Colonic mucosa (tissue), 4 donors: ENCODE measurements around the gene AMH. TPM values are rescaled to one million over a fixed set of nuclear protein-coding genes. Genes with fewer than 3 reads are reported as not detected.

Source experiments
- DNase-seq: peaks from one replicate; pipeline ENCODE4 v3.0.0-alpha.2; 2020
- H3K27ac ChIP-seq: fragments of 200-600 bp; one replicate; pipeline ENCODE4 v1.8.0; 2021
- H3K27me3 ChIP-seq: fragments of 200-600 bp; one replicate; pipeline ENCODE4 v1.8.0; 2021
- H3K36me3 ChIP-seq: fragments of 200-600 bp; one replicate; pipeline ENCODE4 v1.8.0; 2021
- H3K4me1 ChIP-seq: fragments of 200-600 bp; one replicate; pipeline ENCODE4 v1.8.0; 2021; ENCODE audit warnings: mild to moderate bottlenecking
- H3K4me3 ChIP-seq: fragments of 200-600 bp; one replicate; pipeline ENCODE4 v1.8.0; 2021
- H3K9ac ChIP-seq, 2 donors: one replicate each; pipeline ENCODE4 v1.7.0; 2013; ENCODE audit warnings: control low read depth in 2 of 2, low read depth in 2 of 2, low read length in 2 of 2
- H3K9me3 ChIP-seq: fragments of 200-600 bp; one replicate; pipeline ENCODE4 v1.8.0; 2021
- CTCF ChIP-seq: fragments of 200-600 bp; IDR thresholded peaks from one replicate; pipeline ENCODE4 v1.8.0; 2022; ENCODE audit warnings: antibody characterized with exemption, mild to moderate bottlenecking
- intact Hi-C: fragments of 100-400 bp; cut with DNase I; formaldehyde crosslinking; loops from one replicate; pipeline ENCODE4 v1.14.1; 2022
- total RNA-seq, 2 donors: library from RNA; stranded (reverse); fragmentation: NEBNext Ultra II Directional in 1 of 2; extraction: Animal tissue kit (Norgen Biotek cat#: 25700) in 1 of 2; gene quantifications; one replicate each; pipeline ENCODE4 v1.2.1, GENCODE V29; 2021
- donor health status: healthy.
- donor health status: DM: no; HTN: no; CAD: no.
- donor health status: DM: no; HTN: no; CAD: no.

The AMH gene
- total RNA-seq, 2 donors from 2014 or later, result 0.90 to 5.1 TPM

DNA sequence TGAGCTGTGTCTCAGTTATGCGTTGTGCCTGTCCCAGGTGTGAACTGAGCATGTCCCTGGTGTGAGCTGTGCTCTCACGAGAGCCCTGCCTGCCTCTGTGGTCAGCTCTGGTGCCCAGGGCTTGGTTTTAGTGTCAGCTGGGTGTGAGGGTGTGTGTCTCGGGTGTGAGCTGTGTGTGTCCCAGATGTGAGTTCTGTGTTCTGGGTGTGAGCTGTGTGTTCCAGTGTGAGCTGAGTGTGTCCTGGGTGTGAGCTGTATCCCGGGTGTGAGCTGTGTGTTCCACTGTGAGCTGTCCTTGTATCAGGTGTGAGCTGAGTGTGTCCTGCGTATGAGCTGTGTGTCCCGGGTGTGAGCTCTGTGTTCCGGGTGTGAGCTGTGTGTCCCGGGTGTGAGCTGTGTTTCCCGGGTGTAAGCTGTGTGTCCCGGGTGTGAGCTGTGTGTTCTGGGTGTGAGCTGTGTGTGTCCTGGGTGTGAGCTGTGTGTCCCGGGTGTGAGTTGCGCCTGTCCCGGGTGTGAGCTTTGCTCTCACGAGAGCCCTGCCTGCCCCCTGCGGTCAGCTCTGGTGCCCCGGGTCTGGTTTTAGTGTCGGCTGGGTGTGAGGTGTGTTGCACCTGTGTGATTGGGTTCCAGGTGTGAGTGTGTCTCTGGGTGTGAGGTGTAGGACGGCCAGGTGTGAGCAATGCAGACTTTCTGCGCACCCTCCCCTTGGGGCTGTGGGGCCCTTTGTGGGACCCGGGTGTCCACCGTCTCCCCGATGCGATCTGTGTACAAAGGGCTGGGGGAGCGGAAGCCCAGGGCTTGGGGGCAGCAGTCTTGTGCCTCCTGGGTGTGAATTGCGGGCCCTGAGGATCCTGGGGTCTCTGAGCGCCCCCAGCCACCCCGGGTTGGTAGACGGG, 39.9 kb downstream of the AMH start:
- H3K9ac ChIP-seq, result peak overlapping the region in 1 of 2 donors; percentile 34
- H3K27ac ChIP-seq, result peak overlapping the region; percentile 22
- no peak for TF ChIP-seq CTCF
- no peaks in the 10 kb centered on the region for H3K9me3 ChIP-seq
- H3K4me1 ChIP-seq, result peaks cover 11% of the 10 kb centered on the region
- H3K36me3 ChIP-seq, result no peaks in the 10 kb centered on the region
- no peak overlapping the region for H3K4me3 ChIP-seq
- H3K27me3 ChIP-seq, result peaks cover 34% of the 10 kb centered on the region
- intact Hi-C loops, result no loop called here
- DNase-seq, result no peak

DNA sequence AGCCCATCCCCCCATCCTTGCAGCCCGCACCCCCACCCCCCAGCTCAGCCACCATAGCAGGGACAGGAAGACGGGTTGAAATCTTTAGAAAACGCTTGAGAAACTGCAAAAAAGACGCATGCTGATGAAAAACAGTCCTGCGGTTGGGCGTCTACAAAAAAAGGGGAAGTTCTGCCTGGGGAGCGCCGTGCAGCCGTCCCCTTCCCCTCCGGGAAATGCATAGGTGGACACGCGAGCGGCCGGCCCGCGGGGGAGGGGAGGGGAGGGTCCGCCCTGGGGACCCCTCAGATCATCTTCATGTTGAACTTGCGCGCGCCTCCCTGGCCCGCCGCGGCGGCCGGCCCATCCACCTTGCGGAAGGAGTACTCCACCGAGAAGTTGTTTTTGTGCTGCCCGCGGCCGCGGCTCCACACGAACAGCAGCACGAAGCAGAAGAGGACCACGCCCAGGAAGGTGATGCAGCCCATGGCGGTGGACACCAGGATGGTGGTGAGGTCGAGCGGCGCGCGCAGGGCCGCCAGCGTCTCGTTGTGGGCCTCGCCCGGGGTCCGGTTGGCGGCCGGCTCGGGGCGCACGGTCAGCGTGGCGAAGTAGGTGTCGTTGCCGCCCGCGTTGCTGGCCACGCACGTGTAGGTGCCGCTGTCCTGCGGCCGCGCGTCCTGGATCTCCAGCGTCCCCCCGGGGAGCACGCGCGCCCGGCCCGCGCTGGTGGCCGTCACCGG, 40.8 kb downstream of the AMH start:
- Histone ChIP-seq H3K9me3 (no peaks in the 10 kb centered on the region), H3K27me3 (peaks cover 34% of the 10 kb centered on the region), H3K27ac (peak overlapping the region; percentile 22), H3K4me1 (peaks cover 11% of the 10 kb centered on the region), H3K9ac (peak overlapping the region; percentile 34 to 60), H3K36me3 (no peaks in the 10 kb centered on the region), H3K4me3 (peak overlapping the region; percentile 25)
- intact Hi-C loops, result no loop called here
- TF ChIP-seq CTCF, result no peak
- peak; percentile 25 for DNase-seq

DNA sequence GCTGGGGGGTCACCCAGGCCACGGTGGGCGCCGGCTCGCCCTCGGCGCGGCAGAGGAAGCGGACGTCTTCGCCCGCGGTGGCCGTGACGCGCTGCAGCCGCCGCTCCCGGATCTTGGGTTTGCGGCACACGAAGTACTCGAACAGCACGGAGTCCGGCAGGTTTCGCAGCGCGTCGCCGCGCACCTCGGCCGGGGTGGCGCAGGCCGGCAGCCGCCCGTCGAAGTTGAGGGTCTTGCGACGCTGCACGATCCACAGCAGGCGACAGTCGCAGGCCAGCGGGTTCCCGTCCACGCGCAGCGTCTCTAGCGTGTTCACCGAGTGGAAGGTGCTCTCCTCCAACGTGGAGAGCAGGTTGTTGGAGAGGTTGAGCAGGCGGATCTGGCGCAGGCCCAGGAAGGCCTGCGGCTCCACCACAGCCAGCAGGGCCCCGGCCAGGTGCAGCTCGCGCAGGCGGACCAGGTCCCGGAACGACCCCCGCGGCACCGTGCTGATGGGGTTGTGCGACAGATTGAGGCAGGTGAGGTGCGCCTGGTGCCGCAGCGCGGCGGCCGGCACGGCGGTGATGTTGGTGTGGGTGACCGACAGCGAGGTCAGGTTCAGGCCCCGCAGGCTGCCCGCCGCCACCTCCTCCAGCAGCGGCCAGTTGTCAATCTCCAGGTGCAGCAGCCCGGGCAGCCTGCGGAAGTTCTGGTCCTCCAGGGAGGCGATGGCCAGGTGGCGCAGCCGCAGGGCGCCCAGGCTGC, 41.5 kb downstream of the AMH start:
- H3K4me1 ChIP-seq, result peaks cover 11% of the 10 kb centered on the region
- peak overlapping the region; percentile 22 for H3K27ac ChIP-seq
- no peak for TF ChIP-seq CTCF
- H3K4me3 ChIP-seq, result peak overlapping the region; percentile 25
- no peaks in the 10 kb centered on the region for H3K36me3 ChIP-seq
- H3K9me3 ChIP-seq, result no peaks in the 10 kb centered on the region
- H3K27me3 ChIP-seq, result peaks cover 34% of the 10 kb centered on the region
- intact Hi-C loops, result no loop called here
- DNase-seq, result peak; percentile 17
- peak overlapping the region in 1 of 2 donors; percentile 60 for H3K9ac ChIP-seq

- H3K27me3 ChIP-seq, result peaks cover 34% of the 10 kb centered on the region
These were observed 42.1 kb downstream of the AMH start for GRCh38 chr19:2291185-2291751.

More at GRCh38 chr19:2291185-2291751, 42.1 kb downstream of the AMH start:
- intact Hi-C loops, result no loop called here
- H3K9ac ChIP-seq, result peak overlapping the region in 1 of 2 donors; percentile 12
- no peak for DNase-seq
- peak overlapping the region; percentile 25 for H3K4me3 ChIP-seq
- no peaks in the 10 kb centered on the region for H3K9me3 ChIP-seq
- TF ChIP-seq CTCF, result no peak
- H3K36me3 ChIP-seq, result no peaks in the 10 kb centered on the region
- peaks cover 11% of the 10 kb centered on the region for H3K4me1 ChIP-seq
- no peak overlapping the region for H3K27ac ChIP-seq
